Measurements from ENCODE around the gene FAM89A.

Gene FAM89A

DNA sequence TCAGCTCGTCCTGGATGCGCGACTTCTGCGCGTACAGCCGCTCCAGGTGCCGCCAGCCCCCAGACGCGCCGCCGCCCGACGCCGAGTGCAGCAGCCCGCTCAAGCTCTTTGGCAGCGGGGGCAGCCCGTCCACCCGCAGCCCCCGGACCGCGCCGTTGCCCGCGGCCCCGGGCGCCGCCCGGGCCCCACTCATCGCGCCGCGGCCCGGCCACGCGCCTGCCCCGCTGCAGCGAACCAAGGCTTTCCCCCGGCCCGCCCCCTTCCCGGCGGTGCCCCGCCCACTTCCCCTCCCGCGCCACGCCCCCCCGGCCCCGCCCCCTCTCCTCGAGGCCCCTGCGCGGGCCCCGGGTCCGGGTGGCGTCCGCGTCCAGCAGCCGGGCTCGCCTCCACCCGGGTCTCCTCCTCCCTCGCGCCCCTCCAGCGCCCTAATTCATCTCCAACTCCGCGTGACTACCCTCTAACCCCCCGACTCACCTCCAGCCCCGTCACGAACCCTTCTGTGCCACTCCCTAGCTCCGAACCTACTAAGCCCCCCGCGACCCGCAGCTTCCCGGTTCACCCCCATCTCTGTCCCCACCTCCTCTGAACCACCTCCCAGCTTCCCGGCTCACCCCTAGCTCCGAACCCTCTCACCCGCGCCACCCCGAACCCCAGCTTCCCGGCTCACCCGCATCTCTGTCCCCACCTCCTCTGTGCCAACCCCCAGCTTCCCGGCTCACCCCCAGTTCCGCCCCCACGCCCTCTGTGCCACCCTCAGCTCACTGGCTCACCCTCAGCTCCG is at the start of gene FAM89A:
Gene FAM89A (minus strand): TSS at position 236 of the 781 bp plus-strand sequence. CDS start 43 bp downstream, at position 193.
- DNase-seq (ENCODE audit: low read depth in 2 of 2), result peak; percentile 48 to 58

DNA sequence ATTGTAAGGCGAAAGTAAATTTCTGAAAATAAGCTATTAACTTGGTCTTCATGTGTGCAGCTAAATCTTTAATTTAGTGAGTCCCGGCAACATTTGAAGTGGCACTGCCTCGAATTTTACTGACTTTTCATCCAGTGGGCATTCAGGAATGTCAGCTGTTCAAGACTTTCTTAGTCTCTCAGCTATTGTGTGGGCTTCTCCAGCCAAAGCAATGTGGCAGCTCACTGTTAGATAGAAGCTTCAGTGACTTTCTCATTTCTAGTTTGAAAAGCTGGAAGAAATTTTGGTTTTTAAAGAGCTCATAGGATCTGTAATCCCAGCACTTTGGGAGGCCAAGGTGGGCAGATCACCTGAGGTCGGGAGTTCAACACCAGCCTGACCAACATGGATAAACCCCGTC is 44.3 kb upstream of the FAM89A start:
- no peak for DNase-seq (ENCODE audit: low read depth in 2 of 2)

DNA sequence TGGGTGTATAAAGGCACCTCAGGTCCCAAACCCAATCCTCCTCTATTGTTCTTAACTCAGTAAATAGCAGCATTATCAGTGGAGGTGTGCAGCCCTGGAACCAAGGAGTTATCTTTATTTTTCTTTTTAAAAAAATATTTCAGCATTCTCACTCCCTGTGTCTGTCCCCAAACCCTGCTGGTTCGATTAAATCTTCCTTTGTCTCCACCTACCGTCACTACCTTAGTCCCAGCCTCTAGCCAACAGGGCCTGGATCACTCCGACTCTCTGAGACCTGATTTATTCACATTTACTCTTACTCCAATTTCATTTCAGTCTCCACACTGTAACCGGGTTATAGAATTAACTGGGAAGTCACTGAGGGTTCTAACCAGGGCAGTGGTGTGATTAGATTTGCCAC is 39.1 kb upstream of the FAM89A start:
- no peak for DNase-seq (ENCODE audit: low read depth in 2 of 2)

DNA sequence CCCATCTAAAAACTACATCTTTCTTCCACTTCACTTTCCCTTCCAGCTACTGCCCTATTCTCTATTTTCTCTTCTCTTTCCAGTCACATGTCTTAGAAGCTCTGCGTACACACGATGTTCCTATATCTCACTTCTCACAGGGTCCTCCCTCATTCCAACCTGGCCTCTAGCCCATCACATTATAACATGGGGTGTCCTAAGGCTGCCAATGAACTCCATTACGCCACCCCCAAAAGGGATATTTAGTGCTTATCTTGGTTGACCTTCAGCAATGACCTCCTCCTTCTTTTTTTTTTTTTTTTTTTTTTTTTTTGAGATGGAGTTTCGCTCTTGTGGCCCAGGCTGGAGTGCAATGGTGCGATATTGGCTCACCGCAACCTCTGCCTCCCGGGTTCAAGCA is 38.2 kb upstream of the FAM89A start:
- DNase-seq (ENCODE audit: low read depth in 2 of 2), result no peak

DNA sequence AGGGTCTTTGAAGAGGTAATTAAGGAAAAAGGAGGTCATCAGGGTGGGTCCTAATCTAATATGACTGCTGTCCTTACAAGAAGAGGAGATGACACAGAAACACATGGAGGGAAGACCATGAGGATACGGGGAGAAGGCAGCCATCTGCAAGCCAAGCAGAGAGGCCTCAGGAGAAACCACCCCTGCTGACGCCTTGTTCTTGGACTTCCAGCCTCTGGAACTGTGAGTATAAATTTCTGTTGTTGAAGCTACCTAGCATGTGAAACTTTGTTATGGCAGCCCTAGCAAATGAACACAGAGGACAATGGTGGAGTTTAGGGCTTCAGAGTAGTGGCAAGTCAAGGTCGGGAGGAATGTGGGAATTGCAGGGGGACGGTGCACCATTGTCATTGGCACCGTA is 36.7 kb upstream of the FAM89A start:
- no peak for DNase-seq (ENCODE audit: low read depth in 2 of 2)

GRCh38 chr1:231075497-231075896 is 35.4 kb upstream of the FAM89A start:
- DNase-seq (ENCODE audit: low read depth in 2 of 2), result no peak

DNA sequence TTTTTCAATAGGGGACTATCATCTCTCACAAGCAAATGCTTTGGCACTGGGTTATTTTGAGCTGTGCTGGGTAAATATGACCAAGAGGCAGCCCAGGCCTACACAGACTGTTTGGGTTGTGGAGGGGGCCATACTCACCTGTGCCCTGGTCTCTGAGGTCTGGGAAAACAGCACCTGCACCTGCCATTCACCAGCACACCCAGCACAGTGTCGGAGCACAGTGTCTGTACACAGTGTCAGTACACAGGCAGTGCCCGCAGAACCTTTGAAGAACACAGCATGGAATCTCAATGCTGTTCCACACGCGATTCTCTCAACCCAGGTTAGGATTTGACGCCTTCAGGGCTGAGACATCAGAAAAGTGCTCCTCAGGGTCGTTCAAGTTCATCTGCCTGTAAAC is 35.0 kb upstream of the FAM89A start:
- no peak for DNase-seq (ENCODE audit: low read depth in 2 of 2)

GRCh38 chr1:231074046-231074445 is 34.0 kb upstream of the FAM89A start:
- no peak for DNase-seq (ENCODE audit: low read depth in 2 of 2)

DNA sequence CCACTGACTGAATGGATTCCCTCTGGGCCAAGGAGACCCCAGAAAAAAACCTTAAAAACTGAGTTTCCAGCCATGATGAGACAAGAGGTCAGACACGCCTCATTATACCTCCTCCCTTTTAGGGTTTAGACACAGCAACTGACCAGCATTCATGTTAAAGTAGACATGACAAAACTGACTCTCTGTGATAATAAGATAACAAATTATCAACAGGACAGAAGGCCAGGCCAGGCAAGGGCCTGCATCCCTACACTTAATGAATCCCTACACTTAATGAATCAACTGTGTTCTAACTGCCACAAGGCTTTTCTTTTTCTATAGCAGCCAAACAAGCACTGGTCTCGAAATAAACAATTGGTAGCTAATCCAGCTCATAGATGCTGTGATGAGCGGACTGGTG is 33.3 kb upstream of the FAM89A start:
- DNase-seq (ENCODE audit: low read depth in 2 of 2), result no peak

- no peak for DNase-seq (ENCODE audit: low read depth in 2 of 2)
These were observed 32.5 kb upstream of the FAM89A start for GRCh38 chr1:231072502-231073094.

- no peak for DNase-seq (ENCODE audit: low read depth in 2 of 2)
These were observed 32.0 kb upstream of the FAM89A start for GRCh38 chr1:231072041-231072440.

GRCh38 chr1:231070758-231071444 is 30.8 kb upstream of the FAM89A start:
- no peak for DNase-seq (ENCODE audit: low read depth in 2 of 2)

- DNase-seq (ENCODE audit: low read depth in 2 of 2), result no peak
These were observed 29.3 kb upstream of the FAM89A start for GRCh38 chr1:231069333-231069732.

DNA sequence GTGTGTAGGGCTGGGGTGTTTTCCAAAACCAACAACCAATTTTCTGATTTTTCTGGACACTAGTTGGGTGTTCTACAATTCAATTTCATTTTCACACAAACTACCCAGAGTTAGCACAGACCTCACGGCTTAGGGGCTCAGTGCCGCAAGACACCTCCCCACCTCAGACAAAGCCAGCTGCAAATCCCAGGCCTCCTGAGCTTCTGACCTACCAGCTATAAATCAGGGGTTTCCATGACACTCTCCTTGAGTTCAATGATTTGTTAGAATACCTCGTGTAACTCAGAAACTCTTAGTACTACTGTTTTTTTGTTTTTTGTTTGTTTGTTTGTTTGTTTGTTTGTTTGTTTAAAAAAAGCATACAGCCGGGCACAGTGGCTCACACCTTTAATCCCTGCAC is 28.7 kb upstream of the FAM89A start:
- DNase-seq (ENCODE audit: low read depth in 2 of 2), result no peak

DNA sequence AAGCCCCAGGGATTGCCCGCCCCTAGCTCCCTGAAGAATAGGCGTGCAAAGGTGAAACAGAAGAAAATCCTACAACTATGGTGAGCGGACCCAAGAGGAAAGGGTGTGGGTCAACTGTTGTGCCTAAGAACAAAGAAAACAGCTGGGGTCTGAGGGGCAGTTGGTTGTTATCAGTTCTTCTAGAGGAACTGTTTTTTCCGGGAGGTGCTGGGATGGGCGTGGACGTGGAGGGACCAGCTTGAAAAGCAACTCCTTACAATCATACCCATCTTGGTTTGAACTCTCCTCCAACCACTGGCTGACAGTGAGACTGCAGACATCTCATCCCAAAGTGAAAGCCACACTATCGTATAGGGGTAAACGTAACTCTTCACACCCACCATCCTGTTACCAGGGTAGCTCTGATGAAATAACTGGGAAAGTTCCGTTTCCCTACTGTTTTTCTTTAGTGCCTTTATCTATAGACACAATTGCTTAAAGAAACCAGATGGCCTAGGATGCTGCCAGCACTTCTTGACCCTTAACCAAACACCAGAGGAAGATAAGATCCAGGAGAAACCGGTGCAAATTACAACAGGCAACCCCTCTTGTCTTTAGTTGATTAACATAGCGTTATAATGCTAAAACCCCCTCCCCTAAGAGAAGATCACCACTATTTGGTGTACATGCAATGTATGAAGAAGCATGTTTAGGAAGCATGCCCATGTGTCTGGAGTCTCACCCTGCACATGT is 25.6 kb upstream of the FAM89A start:
- no peak for DNase-seq (ENCODE audit: low read depth in 2 of 2)

DNA sequence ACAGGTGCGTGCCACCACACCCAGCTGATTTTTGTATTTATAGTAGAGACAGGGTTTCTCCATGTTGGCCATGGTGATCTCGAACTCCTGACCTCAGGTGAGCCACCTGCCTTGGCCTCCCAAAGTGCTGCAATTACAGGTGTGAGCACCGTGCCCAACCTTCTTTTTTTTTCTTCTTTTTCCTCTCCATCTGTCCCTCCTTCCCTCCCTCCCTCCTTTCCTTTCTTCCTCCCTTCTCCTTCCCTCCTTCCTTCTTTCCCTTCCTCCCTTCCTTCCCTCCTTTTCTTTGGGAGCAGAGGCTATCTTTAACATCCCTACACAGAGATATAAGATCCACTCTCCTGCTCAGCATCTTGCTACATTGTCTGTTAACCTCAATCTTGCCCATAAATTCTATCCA is 24.4 kb upstream of the FAM89A start:
- DNase-seq (ENCODE audit: low read depth in 2 of 2), result no peak

DNA sequence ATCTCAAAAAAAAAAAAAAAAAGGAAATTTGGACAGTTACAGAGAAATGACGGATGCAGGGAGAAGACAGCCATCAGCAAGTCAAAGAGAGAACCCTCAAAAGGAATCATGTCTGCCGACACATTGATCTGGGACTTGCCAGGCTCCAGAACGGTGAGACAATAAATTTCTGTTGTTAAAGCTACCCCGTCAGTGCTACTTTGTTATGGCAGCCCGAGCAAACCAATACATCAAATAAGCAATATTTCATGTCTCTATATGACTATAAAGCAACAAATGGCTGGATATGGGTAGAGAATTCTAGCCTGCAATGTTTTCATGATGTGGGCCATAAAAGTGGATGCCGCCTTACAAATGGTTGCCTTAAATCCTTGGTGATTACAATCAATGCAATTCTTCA is 23.3 kb upstream of the FAM89A start:
- DNase-seq (ENCODE audit: low read depth in 2 of 2), result no peak

- no peak for DNase-seq (ENCODE audit: low read depth in 2 of 2)
These were observed 22.6 kb upstream of the FAM89A start for GRCh38 chr1:231062500-231063270.

DNA sequence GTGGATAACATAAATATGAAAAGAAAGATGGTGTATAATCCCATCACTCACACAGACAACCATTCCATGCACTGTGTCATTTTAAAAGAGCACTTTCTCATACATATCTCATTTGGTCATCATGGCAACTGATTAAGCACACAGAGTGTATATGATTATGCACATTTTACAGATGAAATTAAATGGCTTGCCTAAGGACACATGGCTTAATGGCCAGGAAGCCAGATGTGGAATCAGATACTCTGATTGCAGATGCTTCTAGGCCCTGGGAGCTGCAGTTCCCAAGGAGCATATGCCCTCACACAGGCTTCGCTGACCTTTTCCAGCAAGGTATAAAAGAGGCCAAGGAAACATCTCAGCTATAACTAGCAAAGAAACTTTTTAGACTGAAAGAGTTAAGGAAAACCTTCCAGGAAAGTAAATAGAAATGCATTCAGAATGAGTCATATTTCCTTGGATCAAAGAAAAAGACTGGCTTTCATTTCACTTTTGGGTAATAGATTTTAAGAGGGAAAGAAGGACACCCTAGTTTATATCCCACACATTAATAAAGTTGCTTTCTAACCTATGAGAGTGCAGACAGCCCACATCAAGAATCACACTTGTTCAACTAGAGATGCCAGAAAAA is 19.6 kb upstream of the FAM89A start:
- DNase-seq (ENCODE audit: low read depth in 2 of 2), result no peak

- DNase-seq (ENCODE audit: low read depth in 2 of 2), result no peak
These were observed 18.5 kb upstream of the FAM89A start for GRCh38 chr1:231058416-231059109.

Measured in stimulated activated CD4-positive, alpha-beta T cell treated with anti-CD3 and anti-CD28 coated beads, Interleukin-1b, Interleukin-23, amount 100 ng/mL, for 1 hour (primary cell).